Natural killer cell treated with Interleukin-12 subunit alpha and Interleukin-12 subunit beta and Interleukin-15 and Interleukin-18, amount 100 ng/mL, for 72 hours (primary cell): ENCODE data around the gene YEATS4. TPM values are rescaled to one million over a fixed set of nuclear protein-coding genes. Genes with fewer than 3 reads are reported as not detected.

Experiments
- ATAC-seq, 2 donors: fragments of 150-1000 bp; cut with Tn5 transposase in 1 of 2; sonication (Bioruptor Pico), chemical (Tn5 transposase) in 1 of 2; 2 replicates each; pipeline ENCODE4 v1.10.0; 2021
- DNase-seq: peaks from one replicate; pipeline ENCODE4 v3.0.0; 2022; ENCODE audit warnings: low spot score
- H3K27ac Mint-ChIP-seq, 2 donors: 1 replicate in 1 of 2; 2 replicates in 1 of 2; pipeline ENCODE4 v1.8.0; 2022; ENCODE audit warnings: mixed read lengths in 2 of 2, mild to moderate bottlenecking in 1 of 2, moderate library complexity in 1 of 2
- H3K27me3 Mint-ChIP-seq, 2 donors: 1 replicate in 1 of 2; 2 replicates in 1 of 2; pipeline ENCODE4 v1.8.0; 2022; ENCODE audit warnings: mixed read lengths in 2 of 2
- H3K36me3 Mint-ChIP-seq: one replicate; pipeline ENCODE4 v1.8.0; 2022; ENCODE audit warnings: mixed read lengths
- H3K4me1 Mint-ChIP-seq, 2 donors: 1 replicate in 1 of 2; 2 replicates in 1 of 2; pipeline ENCODE4 v1.8.0; 2022; ENCODE audit warnings: low read depth in 2 of 2, mixed read lengths in 2 of 2, mild to moderate bottlenecking in 1 of 2
- H3K4me3 Mint-ChIP-seq: one replicate; pipeline ENCODE4 v1.8.0; 2022; ENCODE audit warnings: mixed read lengths
- H3K9me3 Mint-ChIP-seq: 2 replicates; pipeline ENCODE4 v1.8.0; 2022; ENCODE audit warnings: mixed read lengths
- total RNA-seq, 2 donors: library from RNA; stranded (reverse); gene quantifications; one replicate each; pipeline ENCODE4 v1.2.3, GENCODE V29; 2022

Gene YEATS4
- total RNA-seq, 2 donors from 2014 or later, result 14.9 to 27.8 TPM

DNA sequence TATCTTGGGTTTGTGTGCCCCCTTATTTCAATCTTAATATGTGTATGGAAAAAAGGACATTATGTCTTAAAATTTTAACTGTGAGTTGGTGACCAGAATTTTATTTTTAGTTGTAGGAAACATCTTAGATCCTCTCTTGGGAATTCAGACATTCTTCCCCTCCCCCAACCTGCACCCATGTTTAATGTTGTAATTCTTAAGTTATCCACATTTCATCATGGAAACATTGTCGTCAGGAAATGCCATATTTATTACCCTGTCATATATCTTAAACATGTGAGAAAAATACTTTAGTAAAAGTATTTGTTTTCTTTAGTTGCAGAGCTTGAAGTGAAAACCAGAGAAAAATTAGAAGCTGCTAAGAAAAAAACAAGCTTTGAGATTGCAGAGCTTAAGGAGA, 30.3 kb downstream of the YEATS4 start:
- no peaks in the 10 kb centered on the region for H3K4me1 Mint-ChIP-seq
- H3K36me3 Mint-ChIP-seq, result peaks cover 10% of the 10 kb centered on the region
- ATAC-seq (no peak), DNase-seq (no peak)
- no peaks in the 10 kb centered on the region for H3K27me3 Mint-ChIP-seq
- H3K27ac Mint-ChIP-seq, result no peak overlapping the region
- H3K4me3 Mint-ChIP-seq, result no peak overlapping the region
- H3K9me3 Mint-ChIP-seq, result no peaks in the 10 kb centered on the region

DNA sequence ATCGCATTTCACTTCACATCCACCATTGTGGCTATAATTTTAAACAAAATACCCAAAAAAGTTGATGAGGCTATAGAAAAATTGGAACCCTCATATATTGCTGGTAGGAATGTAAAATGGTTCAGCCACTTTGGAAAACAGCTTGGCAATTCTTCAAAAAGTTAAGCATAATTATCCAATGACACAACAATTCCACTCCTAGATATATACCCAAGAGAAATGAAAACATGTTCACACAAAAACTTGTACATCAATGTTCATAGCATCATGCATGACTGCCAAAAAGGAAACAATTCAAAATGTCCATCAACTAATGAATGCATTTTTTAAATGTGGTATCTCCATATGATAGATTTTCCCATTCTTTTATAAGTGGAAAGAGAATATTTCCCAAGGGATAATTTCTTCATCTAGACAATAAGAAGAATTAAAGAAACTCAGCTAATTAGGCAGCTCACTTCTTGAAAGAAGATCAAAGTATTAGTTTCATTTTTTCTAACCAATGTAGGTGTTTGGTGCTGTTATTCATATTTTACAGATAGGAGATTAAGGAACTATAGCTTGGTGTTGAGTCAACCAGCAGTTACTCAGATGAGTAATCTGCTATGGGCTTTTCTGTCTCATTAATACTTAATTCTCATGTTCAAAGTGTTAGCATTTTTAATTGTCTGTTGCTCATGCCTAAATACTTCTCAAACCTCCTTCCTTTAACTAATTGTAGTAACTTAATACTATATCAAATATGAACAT, 32.8 kb downstream of the YEATS4 start:
- Mint-ChIP-seq H3K36me3 (peaks cover 22% of the 10 kb centered on the region), H3K27me3 (no peaks in the 10 kb centered on the region), H3K9me3 (no peaks in the 10 kb centered on the region), H3K4me3 (no peak overlapping the region), H3K27ac (no peak overlapping the region), H3K4me1 (no peaks in the 10 kb centered on the region)
- ATAC-seq (no peak), DNase-seq (no peak)

DNA sequence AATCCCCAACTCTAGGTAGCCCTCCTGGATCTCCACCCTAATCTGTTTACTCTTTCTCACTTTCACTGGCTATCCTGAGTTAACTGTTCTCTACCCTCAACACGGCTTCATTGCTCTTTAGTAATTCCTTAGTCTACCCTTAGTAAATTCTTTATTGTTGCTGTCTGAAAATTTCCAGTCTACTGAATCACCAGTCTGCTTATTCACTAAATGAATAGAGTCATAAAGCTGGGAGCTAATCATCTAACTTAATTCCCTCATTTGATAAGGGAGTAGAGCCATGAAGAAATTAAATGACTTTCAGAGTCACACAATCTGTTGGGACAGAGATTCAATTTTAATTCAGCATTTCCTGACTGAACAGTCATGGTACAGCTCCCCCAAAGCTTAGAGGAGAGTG, 36.5 kb downstream of the YEATS4 start:
- H3K27me3 Mint-ChIP-seq, result no peaks in the 10 kb centered on the region
- peaks cover 26% of the 10 kb centered on the region for H3K36me3 Mint-ChIP-seq
- ATAC-seq, result no peak
- no peaks in the 10 kb centered on the region for H3K9me3 Mint-ChIP-seq
- no peak for DNase-seq
- no peak overlapping the region for H3K4me3 Mint-ChIP-seq
- H3K27ac Mint-ChIP-seq, result no peak overlapping the region
- H3K4me1 Mint-ChIP-seq, result no peaks in the 10 kb centered on the region

DNA sequence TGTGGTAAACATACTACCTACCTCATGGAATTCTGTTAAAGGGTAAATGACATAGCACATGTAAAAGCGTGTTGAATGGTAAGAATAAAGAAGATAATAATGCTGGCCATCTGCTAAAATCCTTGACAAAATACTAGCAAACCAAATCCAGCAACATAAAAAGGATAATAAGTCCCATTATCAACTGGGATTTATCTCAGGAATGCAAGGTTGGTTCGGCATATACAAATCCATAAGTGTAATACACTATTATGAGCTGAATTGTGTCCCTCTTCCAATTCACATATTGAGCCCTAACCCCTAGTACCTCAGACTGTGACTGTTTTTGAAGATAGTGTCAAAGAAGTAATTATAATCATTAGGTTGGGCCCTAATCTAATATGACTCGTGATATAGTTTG, 37.4 kb downstream of the YEATS4 start:
- Mint-ChIP-seq H3K27me3 (no peaks in the 10 kb centered on the region), H3K36me3 (peaks cover 20% of the 10 kb centered on the region), H3K4me3 (no peak overlapping the region), H3K27ac (no peak overlapping the region), H3K4me1 (no peaks in the 10 kb centered on the region), H3K9me3 (no peaks in the 10 kb centered on the region)
- DNase-seq (no peak), ATAC-seq (no peak)

DNA sequence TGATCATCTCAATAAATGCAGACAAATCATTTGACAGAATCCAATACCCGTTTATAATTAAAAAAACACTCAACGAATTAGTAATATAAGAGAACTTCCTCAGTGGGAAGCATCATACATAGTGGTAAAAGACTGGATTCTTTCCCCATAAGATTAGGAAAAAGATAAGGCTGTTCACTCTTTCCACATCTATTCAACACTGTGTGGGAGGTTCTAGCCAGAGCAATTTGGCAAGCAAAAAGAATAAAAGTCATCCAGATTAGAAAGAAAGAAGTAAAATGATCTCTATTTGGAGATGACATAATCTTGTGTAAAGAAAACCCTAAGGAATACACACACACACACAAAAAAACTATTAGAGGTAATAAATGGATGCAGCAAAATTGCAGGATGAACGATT, 38.4 kb downstream of the YEATS4 start:
- ATAC-seq (no peak), DNase-seq (no peak)
- Mint-ChIP-seq H3K27me3 (no peaks in the 10 kb centered on the region), H3K36me3 (peaks cover 20% of the 10 kb centered on the region), H3K4me3 (no peak overlapping the region), H3K9me3 (no peaks in the 10 kb centered on the region), H3K27ac (no peak overlapping the region), H3K4me1 (no peaks in the 10 kb centered on the region)

DNA sequence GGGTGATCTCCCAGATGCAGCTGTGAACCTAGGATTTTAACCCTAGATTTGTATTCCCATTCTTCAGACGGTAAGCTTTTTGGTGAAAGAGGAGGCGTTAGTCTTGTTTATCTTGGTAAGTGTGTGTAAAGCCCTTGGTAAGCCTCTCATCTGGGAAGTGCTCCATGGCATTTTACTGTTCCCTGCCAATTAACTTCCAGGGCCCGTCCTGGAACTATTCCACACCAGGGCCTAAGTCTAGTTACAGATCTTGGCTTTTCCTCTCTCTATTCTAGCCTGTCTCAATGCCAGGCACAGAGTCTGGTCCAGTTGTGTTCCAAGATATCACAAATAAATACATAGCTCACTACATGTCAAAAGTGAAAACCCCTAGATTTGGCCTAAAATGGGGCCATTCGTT, 42.4 kb downstream of the YEATS4 start:
- H3K4me3 Mint-ChIP-seq, result no peak overlapping the region

DNA sequence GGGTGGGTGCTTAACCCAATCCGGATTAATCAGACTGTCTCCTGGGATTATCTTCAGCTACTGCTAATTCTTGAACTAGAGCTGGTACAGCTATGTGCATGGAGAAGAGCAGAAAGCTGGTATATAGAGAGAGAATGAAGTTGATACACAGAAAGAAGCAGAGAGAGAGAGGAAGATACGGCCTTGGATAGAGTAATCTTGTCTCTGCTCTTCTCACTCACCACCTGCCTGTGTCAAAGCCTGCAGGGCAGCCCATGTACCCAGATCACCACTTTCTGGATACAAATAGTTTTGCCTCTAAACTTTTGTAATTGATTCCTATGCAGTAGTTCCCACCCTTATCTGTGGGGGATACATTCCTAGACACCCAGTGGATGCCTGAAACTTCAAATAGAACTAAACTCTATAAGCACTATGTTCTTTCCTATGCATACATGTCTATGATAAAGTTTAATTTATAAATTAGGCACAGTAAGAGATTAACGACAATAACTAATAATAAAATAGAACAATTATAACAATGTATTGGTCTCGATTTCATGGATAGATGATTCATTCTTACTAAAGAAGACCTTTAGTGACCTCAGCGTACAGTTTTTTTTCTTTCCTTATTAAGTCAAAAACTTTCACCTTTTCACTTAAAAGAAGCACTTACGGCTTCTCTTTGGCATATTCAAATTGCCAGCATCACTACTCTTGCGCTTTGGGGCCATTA, 45.5 kb downstream of the YEATS4 start:
- Mint-ChIP-seq H3K27me3 (no peaks in the 10 kb centered on the region), H3K4me1 (no peaks in the 10 kb centered on the region), H3K36me3 (no peaks in the 10 kb centered on the region), H3K9me3 (no peaks in the 10 kb centered on the region), H3K4me3 (no peak overlapping the region), H3K27ac (no peak overlapping the region)
- ATAC-seq (no peak), DNase-seq (no peak)

More for the DNA sequence above, 42.4 kb downstream of the YEATS4 start:
- Mint-ChIP-seq H3K36me3 (peaks cover 12% of the 10 kb centered on the region), H3K4me1 (no peaks in the 10 kb centered on the region), H3K27me3 (no peaks in the 10 kb centered on the region), H3K27ac (no peak overlapping the region), H3K9me3 (no peaks in the 10 kb centered on the region)
- DNase-seq (no peak), ATAC-seq (no peak)

DNA sequence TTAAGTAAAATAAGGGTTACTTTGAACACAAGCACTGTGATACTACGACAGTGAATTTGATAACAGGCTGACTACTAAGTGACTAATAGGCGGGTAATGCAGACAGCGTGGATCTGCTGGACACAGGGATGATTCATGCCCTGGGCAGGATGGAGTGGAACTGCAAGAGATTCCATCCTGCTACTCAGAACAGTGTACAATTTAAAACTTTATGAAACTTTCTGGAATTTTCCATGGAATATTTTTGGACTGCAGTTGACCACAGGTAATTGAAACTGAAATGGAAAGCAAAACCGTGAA, 46.0 kb downstream of the YEATS4 start:
- DNase-seq, result no peak
- Mint-ChIP-seq H3K9me3 (no peaks in the 10 kb centered on the region), H3K27ac (no peak overlapping the region), H3K27me3 (no peaks in the 10 kb centered on the region), H3K4me3 (no peak overlapping the region), H3K36me3 (no peaks in the 10 kb centered on the region), H3K4me1 (no peaks in the 10 kb centered on the region)
- no peak for ATAC-seq

DNA sequence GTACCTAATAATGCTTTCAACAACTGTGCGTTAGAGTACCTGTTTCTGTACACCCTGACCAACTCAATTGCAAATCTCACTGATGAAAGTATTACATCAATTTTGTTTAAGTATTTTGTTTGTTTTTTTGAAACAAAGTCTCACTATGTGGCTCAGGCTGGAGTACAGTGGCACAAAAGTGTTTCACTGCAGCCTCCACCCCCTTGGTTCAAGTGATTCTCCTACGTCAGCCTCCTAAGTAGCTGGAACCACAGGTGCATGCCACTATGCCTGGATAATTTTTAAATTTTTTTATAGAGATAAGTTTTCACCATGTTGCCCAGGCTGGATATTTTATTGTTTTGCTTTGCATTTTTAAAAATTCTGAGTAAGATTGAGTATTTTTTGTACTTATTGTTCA, 46.7 kb downstream of the YEATS4 start:
- Mint-ChIP-seq H3K4me3 (no peak overlapping the region), H3K36me3 (no peaks in the 10 kb centered on the region), H3K27ac (no peak overlapping the region)

DNA sequence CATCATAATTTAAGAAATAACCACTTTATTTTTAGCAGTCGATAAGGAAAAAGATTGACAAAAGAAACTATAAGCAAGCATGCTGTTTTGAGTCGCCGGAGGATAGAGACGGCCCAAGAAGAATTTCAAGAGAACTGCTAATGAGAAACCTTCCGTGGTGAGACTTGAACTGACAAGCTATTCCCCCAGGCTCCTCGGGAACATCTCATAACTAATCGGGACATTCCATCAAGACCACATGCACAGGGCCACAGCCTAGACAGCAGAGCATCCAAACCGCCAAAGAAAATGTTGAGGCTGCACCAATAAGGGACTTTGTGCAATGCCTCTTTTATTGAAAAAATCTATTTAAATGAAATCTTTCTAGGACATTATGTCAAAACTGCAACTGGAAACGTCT, 51.0 kb downstream of the YEATS4 start:
- ATAC-seq (no peak), DNase-seq (no peak)
- H3K4me1 Mint-ChIP-seq, result no peaks in the 10 kb centered on the region
- no peak overlapping the region for H3K4me3 Mint-ChIP-seq
- H3K9me3 Mint-ChIP-seq, result no peaks in the 10 kb centered on the region
- H3K36me3 Mint-ChIP-seq, result no peaks in the 10 kb centered on the region
- no peaks in the 10 kb centered on the region for H3K27me3 Mint-ChIP-seq
- no peak overlapping the region for H3K27ac Mint-ChIP-seq

More for the DNA sequence above, 46.7 kb downstream of the YEATS4 start:
- ATAC-seq (no peak), DNase-seq (no peak)
- no peaks in the 10 kb centered on the region for H3K4me1 Mint-ChIP-seq
- H3K27me3 Mint-ChIP-seq, result no peaks in the 10 kb centered on the region
- H3K9me3 Mint-ChIP-seq, result no peaks in the 10 kb centered on the region

DNA sequence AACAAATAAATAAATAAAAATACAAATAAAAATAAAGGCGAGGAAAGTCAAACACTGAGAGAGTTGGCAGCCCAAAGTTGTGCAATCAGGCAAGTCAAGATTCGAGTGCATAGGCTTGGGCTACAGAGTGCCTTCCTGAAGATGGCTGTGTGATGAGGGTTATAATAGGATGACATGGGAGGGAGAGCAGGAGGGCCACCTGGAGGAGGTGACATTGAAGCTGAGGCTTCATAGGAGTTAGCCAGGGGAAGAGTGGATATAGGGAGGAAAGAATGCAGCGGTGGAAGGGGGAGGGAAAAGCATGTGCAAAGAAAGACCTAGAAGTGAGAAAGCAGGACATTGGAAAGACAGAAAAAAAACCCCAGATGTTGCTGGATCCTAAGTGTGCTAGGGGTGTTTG, 53.1 kb downstream of the YEATS4 start:
- Mint-ChIP-seq H3K9me3 (no peaks in the 10 kb centered on the region), H3K27ac (no peak overlapping the region), H3K4me3 (no peak overlapping the region), H3K4me1 (no peaks in the 10 kb centered on the region), H3K27me3 (no peaks in the 10 kb centered on the region), H3K36me3 (no peaks in the 10 kb centered on the region)
- no peak for ATAC-seq
- DNase-seq, result no peak

DNA sequence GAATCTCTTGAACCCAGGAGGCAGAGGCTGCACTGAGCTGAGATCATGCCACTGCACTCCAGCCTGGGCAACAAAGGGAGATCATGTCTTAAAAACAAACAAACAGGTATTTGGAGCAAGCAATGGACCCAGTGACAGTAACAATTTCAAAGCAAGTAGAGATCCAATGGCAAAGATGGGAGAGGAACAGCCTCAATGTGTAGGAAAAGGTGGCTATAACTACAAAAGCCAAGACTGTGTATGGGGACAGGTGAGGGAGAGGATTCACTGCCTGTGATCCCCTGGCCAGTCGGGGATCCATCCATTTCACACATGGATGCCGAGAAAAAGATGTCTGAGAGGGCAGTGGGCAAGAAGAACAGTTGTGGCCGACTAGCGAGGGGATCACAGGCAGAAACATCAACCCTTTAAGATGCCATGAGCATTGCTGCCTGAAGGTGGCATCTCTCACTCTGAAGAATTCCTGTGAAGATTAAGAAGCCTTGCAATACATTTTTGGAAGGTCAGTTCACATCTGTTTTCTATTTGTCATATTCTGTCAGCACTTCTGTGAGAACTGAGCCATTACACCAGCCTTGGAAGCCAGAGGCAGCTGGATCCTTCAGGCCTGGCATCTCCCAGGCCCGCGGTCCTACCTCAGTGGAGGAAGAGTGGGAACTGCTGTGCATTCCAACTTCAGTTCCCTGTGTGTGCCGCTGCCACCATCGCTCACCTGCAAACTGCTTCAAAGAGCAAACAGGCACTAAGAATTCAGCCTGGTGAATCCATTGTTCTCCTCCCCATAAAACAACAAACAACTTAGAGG, 56.1 kb downstream of the YEATS4 start:
- DNase-seq (no peak), ATAC-seq (no peak)
- H3K4me3 Mint-ChIP-seq, result no peak overlapping the region
- H3K27ac Mint-ChIP-seq, result no peak overlapping the region
- H3K36me3 Mint-ChIP-seq, result no peaks in the 10 kb centered on the region
- H3K4me1 Mint-ChIP-seq, result no peaks in the 10 kb centered on the region
- H3K27me3 Mint-ChIP-seq, result no peaks in the 10 kb centered on the region
- no peaks in the 10 kb centered on the region for H3K9me3 Mint-ChIP-seq

DNA sequence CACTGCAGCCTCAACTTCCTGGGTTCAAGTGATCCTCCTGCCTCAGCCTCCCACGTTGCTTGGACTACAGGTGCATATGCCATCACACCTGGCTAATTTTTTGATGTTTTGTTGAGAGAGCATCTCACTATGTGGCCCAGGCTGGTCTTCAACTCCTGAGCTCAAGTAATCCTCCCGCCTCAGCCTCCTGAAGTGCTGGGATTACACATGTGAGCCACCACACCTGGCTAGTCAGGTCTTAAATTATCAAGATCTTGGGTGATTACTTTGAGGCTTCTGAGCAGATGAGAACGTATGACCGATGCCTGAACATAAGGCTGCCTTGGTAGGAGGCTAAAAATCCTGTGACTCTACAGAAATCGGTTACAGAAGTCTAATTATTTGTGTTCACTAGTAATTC, 57.7 kb downstream of the YEATS4 start:
- Mint-ChIP-seq H3K36me3 (no peaks in the 10 kb centered on the region), H3K9me3 (peaks cover 4% of the 10 kb centered on the region), H3K4me1 (no peaks in the 10 kb centered on the region), H3K4me3 (no peak overlapping the region), H3K27me3 (no peaks in the 10 kb centered on the region), H3K27ac (no peak overlapping the region)
- DNase-seq (no peak), ATAC-seq (no peak)

DNA sequence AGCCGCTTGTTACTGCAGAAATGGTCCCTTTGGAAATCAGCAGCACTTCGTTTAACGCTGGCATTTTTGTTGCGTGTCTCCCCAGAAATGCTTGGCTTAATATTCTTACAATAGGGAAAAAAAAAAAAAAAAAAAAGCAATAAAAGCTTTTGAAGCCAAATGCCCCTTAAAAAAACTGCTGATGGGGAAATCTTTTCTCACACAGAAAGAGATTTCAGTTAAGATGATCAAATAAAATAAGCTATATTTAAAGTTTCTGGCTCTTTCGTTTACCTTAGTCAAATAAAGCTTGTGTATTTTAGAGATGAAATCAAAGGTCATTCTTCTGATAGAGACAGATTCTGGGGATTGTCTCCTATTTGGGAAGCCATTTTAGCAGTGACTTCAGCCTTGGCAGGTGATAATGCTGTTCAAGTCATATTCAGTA, 58.2 kb downstream of the YEATS4 start:
- no peaks in the 10 kb centered on the region for H3K27me3 Mint-ChIP-seq
- no peak overlapping the region for H3K4me3 Mint-ChIP-seq
- H3K36me3 Mint-ChIP-seq, result no peaks in the 10 kb centered on the region
- no peaks in the 10 kb centered on the region for H3K4me1 Mint-ChIP-seq
- DNase-seq (no peak), ATAC-seq (no peak)
- no peak overlapping the region for H3K27ac Mint-ChIP-seq
- peaks cover 4% of the 10 kb centered on the region for H3K9me3 Mint-ChIP-seq
